HL-60/S4 treated with phorbol 12-myristate 13-acetate at 8.2 ng/mL for 4 days and 3 days (cell line): ENCODE measurements around the gene RAF1.
"Not testable (repeated sequence)": the region's sequence is repeated elsewhere in the genome, so short reads cannot be mapped to it uniquely, and the experiment has no call there.

Experiments
- in situ Hi-C: fragments of 300-500 bp; cut with MboI; formaldehyde crosslinking; loops from 2 replicates; pipeline ENCODE4 v1.15.0; 2022; ENCODE audit warnings: low sequenced_read_pairs

Gene RAF1

DNA sequence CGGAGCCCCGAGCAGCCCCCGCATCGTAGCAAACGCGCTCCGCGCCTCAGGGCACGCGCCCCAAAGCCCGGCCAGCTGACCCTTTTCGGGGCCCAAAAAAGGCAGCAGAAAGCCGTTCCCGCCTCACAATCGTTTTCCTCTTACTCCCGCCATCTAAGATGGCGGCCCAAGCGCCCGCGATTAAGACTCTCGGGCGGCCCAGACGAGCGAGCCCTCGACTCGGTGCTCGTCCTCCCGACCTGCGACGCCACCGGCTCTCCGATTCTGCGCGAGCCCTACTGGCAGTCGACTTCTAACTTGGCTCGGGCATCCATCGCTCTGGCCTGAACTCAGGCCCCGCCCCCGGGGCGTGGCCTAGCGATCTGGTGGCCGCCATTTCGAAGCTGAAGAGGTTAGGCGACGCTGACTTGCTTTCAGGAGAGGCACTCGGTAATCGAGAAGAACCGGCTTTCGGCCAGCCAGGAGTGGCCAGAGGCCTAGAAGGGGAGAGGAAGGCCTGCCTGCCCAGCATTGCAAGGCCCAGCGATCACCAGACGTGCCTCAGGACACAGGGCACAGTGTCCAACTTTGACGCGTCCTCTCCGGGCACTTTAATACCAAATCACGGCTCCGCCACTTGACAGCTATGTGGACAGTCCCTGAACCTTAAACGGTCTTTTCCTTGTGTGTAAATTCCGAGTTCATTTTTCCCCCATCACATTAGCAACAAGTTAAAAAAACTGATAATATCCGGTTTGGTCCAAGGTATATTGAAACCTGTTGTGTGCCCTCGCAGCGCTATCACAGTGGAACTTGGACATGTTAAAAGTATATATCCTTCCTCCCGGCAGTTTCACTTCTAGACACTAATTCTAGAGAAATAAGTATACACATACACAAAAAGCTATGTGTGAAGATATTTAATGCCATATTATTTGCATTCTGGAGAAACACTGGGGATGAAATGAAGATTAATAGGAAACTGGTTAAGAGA, at the start of gene RAF1:
Gene RAF1 (minus strand): TSS at position 182 of the 973 bp plus-strand sequence. CDS start 45,396 bp downstream, outside the sequence.
- in situ Hi-C loops = no loop called here

DNA sequence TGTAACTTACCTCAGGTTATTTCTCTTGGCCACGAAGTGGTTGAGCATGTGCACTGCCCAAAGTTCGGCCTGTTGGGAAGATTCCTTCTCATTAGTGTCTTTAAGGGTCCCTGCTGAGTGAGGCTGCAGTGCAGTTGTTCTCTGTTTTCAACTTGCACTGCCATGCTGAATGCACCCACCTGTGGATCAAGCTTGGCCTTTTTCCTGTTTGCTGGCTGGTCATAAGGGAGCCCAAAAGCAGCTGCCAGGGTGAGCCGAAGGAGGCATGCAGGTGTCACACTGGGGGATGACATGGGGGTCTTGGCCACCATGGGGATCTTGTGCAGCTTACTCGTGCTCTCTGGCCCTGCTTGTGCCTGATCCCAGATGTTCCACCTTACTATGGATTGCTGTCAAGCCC, 46.1 kb upstream of the RAF1 start:
- in situ Hi-C loops = no loop called here

DNA sequence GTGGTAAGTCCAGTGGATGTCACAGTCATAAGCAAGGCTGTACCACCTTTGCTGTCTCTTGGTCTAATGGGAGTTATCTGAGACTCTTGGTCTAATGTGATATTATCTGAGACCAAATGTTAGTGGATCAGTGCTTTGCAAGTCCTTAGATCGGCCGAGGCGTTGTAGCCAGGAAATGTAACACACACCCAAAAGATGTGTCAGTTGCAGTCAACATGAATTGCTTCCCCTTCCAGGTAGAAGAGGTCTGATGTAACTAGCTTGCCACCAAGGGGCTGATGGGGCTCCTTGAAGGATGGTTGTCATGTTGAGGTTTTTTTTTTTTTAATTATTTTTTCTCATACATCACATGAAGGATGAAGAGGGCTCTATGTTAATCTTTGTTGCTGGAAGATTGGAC, 45.4 kb upstream of the RAF1 start:
- in situ Hi-C loops = no loop called here

DNA sequence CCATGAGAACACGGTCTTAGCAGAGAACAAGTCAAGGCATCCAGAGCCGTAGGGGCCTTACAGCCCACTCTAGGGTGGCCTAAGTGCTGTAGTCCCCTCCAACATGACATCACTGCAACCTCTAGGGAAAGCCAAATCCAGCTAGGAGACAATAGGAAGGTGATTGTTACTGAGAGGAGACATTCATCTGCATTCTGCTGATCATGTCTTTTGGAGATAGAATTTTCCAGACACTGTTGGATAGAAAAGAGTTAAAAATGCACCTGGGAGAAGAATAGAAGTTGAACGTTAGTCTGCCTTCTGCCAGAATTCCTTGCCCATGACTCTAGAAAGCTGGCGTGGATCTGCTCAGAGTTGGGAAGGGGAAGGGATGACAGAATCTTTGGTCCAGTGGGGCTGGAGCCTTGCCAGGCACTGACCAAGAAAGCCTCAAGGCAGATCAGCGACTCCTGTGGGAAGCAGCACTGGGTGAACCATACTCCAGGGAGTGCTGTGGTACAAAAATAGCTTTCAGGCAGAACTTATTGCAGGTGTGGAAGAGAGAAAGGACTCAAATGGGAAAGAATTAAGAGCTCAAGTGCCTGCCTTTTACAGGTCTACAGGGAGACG, 44.8 kb upstream of the RAF1 start:
- in situ Hi-C loops = no loop called here

DNA sequence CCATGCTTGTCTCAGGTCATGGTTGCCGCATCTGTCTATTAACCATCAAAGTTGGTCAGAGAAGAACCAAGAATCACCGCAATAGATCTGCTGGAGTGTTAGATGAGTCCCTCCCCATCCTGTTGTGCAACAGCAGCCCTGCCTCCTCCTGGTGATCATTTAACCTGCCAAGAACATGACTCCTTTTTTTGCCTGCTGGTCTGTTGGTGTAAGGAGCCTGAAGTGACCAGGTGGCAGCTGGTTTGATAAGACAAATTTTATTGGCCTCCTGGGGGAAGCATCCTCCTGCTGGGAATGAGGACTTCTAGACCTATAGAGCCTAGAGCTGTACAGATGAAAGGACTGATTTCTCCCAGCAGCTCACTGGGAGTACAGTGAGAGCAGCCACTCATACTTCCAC, 43.5 kb upstream of the RAF1 start:
- in situ Hi-C loops = no loop called here

DNA sequence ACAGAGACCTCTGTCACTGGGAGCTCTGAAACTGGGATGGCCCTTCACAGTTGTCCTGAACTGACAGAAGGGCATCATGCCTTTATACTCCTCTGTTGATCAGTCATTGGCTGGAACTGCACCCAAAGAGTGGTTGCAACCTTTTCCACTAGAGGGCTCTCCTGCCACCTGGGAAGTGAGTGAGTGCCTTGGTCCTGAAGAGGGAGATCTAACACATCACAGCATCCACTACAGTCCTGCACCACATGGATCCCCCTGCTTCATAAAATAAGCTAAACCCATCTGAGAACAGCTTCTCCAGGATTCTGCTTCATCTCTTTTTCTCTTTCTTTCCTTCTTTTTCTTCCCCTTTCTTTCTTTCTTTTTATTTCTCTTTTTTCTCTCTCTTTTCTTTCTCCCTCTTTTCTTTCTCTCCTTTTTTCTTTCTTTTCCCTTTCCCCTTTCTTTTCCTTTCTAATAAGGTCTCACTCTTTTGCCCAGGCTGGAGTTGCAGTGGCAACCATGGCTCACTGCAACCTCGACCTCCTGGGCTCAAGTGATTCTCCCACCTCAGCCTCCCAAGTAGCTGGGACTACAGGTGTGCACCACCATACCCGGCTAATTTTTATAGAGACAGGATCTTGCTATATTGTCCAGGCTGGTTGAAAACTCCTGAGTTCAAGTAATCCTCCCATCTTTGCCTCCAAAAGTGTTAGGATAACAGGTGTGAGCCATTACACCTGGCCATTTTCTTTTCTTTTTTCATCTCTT, 42.8 kb upstream of the RAF1 start:
- in situ Hi-C loops = no loop called here

DNA sequence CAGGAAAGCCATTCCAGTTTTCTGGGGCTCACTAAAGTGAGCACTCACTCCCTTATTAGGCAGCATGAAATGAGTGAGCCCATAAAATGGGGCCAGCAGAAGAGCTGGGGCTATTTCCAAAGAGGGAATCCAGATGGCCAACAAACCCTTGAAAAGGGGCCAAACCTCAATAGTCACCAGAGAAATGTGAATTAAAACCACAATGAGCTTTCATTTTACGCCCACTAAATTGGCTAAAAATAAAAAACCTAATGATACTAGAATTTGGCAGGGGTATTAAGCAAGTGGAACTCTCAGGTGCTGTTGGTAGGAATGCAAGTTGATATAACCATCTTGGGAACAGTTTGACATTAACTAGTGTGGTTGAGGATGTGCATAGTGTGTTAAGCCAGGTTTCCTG, 42.1 kb upstream of the RAF1 start:
- in situ Hi-C loops = no loop called here

DNA sequence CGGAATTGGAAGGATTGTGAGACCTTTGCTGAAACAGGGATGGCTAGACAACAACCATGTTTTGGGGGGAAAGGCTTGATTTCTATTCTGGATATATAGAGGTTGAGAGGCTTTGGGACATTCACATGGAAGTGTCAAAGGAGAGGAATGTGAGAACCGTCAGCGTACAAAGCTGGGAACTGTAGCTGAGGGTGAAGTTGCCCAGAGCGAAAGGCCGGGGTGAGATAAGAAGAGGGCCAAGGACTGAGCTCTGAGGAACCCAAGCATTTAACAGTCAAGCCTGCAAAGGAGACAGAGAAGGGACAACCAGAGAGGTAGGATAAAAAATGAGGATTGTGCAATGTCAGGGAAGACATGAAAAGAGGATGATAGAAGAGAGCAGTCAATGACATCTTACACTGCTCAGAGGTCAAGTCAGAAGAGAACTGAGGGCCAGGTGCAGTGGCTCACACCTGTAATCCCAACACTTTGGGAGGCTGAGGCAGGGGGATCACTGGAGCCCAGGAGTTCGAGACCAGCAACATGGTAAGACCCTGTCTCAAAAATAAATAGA, 41.5 kb upstream of the RAF1 start:
- in situ Hi-C loops = no loop called here

DNA sequence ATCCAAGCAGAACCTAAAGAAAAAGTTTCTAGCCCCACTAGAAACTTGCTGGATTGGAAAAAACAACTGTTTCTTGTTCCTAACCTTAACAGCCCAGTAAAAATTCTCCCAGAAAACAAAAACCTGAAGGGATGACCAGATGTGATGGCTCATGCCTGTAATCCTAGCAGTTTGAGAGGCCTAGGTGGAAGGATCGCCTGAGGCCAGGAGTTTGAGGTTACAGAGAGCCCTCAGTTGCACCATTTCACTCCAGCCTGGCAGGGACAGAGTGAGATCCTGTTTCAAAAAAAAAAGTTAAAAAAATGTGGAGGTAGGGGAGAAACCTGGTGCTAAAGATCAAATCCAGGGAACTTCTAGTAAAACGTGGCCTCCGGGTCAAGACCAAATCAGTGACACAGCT, 38.6 kb upstream of the RAF1 start:
- in situ Hi-C loops = no loop called here

DNA sequence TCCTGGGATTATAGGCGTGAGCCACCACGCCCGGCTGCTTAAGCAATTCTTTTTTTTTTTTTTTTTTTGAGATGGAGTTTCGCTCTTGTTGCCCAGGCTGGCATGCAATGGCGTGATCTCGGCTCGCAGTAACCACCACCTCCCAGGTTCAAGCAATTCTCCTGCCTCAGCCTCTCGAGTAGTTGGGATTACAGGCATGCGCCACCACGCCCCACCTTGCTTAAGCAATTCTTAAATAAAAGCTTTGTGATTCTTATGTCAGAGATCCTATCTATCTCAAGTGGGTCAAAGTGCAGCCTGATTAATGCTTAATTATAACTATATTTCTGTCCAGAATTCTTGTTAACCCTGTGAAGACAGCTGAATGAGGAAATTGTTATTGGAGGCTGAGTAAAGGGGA, 37.7 kb upstream of the RAF1 start:
- in situ Hi-C loops = not testable (repeated sequence)

DNA sequence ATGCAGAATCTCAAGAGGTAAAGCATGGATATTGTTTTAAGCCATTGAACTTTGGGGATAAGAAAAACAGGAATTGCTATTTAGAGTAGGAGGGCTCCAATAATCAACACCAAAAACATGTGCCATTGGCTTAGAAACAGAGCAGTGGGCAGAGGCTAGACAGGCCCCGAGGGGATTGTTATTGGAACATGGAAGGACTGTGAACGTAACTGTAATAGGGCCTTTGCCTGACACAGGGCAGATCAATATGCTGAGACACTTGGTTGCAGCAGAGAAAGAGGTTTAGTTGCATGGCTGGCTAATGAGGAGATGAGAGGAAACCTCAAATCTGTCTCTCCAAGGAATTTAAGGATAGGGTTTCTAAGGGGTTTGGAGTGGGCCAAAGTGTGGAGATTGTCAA, 36.9 kb upstream of the RAF1 start:
- in situ Hi-C loops = no loop called here

DNA sequence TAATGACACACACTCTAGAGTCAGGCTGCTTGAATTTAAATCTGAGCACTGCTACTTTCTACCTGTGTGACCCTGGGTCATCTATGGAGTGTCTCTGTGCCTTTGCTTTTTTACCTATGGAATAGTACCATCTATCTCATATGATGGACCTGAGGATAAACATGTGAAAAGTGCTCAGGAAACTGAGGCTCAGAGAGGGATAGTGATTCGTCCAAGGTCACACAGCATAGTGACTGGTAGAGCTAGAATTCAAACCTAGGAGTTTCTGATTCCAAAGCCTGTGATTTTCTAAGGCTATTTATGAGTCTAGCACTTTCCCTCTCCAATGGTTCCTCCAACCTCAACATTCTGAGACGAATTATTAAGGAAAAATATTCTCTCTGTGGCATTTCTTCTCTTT, 32.0 kb upstream of the RAF1 start:
- in situ Hi-C loops = no loop called here

DNA sequence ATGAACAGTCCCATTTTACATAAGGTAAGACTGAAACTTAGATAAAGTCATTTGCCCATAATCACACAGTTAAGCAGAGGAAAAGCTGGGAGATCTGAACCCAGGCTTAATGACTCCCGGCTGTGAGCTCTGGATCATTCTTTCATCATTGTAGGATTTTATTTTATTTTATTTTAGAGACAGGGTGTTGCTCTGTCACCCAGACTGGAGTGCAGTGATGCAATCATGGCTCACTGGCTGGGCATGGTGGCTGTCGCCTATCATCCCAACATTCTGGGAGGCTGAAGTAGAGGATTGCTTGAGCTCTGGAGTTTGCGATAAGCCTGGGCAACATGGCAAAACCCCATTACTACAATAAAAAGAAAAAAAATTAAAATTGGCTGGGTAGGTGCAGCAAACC, 31.2 kb upstream of the RAF1 start:
- in situ Hi-C loops = no loop called here

DNA sequence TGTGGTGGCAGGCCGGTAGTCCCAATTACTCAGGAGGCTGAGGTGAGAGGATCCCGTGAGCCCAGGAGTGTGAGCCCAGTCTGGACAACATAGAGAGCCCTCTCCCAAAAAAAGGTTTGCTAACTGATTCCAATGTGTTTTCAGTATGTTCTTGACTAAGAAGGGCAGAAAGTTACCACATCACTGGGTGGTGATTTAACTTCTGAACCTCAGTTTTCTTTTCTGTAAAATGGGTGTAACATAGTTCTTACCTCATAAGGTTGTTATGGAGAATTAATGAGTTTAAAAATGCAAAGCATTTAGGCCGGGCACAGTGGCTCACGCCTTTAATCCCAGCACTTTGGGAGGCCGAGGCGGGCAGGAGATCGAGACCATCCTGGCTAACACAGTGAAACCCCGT, 28.5 kb upstream of the RAF1 start:
- in situ Hi-C loops = no loop called here

DNA sequence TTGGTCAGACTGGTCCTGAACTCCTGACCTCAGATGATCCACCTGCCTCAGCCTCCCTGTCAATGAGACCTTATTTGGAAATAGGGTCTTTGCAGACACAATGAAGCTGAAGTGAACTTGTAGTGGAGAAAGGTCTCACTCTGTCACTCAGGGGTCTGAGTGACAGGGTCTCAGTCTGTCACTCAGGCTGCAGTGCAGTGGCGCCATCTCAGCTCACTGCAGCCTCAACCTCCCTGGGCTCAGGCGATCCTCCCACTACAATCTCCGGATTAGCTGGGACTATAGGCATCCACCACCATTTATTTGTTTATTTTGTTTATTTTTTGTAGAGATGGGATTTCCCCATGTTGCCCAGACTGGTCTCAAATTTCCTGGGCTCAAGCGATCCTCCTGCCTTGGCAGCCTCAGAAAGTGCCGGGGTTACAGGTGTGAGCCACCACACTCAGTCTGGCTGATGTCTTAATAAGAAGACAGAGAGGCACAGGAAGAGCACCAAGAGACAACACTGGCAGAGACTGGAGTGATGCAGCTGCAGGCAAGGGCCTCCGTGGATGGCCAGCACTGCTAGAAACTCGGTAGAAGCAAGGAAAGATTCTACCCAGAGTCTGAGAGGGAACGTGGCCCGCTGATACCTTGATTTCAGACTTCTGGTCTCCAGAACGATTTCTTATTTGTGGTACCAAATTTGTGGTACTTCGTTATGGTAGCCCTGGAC, 26.2 kb upstream of the RAF1 start:
- in situ Hi-C loops = no loop called here

DNA sequence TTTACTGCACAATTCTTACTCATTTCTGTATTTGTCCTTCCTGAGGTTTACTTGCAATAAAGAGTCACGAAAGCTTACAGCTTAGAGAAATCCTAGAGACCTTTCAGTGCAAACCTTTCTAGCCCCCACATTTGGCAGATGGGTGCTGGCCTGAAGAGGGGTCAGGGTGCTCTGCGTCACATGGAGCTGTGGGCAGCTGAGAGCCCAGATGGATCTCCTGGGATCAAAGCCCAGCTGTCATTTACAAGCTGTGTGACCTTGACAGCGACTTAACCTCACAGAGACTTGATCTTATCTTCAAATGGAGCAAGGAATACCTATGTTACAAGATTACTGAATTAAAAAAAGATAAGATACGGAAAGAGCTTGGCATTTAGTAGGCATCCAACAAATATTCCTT, 24.0 kb upstream of the RAF1 start:
- in situ Hi-C loops = no loop called here

DNA sequence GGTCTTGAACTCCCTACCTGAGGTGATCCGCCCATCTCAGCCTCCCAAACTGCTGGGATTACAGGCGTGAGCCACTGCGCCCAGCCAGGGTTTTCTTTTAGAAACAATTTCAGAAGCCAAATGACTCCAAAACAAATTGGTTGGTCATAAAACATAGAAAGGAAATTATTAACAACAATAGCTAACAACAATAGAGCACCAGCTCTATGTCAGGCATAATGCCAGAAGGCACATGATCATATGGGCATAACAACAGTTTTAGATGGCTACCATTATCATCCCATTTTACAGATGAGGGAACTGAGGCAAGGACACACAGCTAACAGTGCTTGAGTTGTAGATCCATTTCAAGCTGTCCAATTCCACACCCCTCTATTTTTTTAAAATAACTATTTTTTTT, 22.2 kb upstream of the RAF1 start:
- in situ Hi-C loops = no loop called here

DNA sequence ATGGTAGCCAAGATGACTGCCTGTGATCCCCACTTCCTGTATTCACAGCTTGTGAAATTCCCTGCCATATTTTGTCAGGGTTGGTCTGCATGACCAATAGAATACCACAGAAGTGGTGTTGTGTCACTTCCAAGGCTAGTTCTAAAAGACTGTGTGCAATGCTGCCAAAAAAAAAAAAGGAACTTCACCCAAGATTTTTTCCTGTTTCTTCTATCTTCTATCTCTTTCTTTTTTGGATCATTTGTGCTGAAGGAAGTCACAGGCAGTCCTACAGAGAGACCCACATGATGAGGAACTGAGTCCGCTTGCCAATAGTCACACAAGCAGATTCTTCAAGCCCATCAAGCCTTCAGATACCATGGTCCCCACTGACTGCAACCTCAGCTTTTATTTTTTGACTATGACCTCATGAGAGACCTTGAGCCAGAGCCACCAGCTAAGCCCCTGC, 18.1 kb upstream of the RAF1 start:
- in situ Hi-C loops = no loop called here

DNA sequence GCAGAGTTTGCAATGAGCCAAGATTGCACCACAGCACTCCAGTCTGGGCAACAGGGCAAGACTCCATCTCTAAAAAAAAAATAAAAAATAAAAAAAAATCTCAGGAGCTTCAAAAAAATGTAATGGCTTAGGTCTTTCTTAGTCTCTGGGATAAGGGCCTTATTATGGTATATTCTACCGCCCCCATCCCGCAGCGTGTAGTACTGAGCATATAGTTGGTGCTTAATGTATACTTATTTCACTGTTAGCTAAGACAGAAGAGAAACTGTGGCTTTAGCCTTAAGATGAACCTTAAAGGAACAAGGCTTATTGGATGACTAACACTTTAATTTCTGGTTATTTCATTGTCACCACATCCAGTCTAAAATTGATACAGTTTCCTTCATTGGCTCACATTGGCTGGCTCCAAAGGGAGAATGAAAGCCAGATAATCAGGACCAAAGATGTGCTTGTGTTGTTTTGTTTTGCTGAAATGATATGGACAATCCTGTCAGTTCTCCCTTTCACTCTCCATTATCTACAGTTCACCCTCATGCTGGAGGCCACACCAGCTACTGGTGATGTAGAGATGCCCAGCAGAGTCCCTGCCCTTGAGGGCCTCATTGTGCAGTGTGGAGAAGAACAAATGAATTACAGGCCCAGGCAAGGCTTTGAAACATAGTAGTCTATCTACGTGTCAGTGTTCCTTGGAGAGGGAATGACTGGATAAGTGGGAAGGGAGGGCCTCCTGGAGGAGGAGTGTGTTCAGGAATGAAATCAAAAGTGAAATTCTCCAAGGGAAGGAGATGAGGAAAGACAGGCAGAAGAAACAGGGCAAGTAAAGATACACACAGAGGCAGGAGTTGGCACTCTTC, 17.4 kb upstream of the RAF1 start:
- in situ Hi-C loops = no loop called here

DNA sequence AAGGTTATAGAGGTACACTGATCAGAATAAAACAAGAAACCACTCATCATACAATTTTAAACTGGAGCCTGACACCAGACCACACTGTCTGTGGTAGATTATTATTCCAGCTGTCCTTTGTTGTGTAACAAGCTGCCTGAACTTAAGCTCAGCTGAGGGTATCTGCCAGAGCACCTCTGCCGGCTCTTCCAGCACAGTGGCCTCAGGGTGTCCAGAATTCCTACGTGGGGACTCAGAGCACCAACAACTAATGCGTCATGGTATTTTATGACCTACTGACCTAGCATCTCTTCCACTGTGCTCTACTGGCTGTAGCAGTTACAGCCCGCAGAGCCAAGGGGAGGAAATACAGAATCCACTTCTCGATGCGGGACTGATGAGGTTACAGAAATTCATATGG, 15.6 kb upstream of the RAF1 start:
- in situ Hi-C loops = no loop called here
